GM10248 (cell line): Measurements from ENCODE around the gene SLC37A1.

Source experiments
- CTCF ChIA-PET: fragments of 300-600 bp; sonication (Branson Sonifier 250); formaldehyde crosslinking; extraction: SDS; loops from one replicate; lab custom pipeline; 2021; ENCODE audit warnings: antibody characterized with exemption; lab: Yijun Ruan, JAX
- POLR2A ChIA-PET: fragments of 350-650 bp; sonication (Branson Sonifier 250); formaldehyde crosslinking; extraction: SDS; loops from one replicate; lab custom pipeline; 2020; ENCODE audit warnings: antibody characterized with exemption; lab: Yijun Ruan, JAX
- DNase-seq: peaks from one replicate; pipeline ENCODE4 v3.0.0; 2012; ENCODE audit errors: extremely low spot score
- CTCF ChIP-seq: IDR thresholded peaks from 2 replicates; pipeline ENCODE4 v1.5.1; 2012; ENCODE audit warnings: mild to moderate bottlenecking, low read depth; ENCODE audit errors: extremely low read depth, missing control alignments, control extremely low read depth

SLC37A1 gene

DNA sequence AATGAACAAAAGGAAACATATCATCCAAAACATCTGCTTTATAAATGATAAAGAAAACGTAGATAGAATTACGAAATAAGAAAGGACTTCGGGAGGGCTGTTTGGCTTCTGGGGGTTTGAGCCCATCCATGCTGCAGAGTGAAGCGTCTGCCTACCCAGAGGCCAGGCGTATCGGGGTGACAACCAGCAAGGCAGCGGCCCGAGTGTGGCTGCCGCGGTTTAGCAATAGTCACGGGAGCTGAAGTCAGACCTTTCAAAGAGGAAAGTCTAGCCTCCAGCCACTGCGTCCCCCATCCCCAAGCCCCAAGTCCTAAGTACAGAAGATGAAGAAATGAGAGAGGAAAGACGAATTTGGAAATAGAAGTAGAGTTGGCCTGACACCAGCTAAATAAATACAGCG is 8.6 kb downstream of the SLC37A1 start:
- TF ChIP-seq CTCF, result no peak
- ChIA-PET CTCF (interaction anchor here (1.0 kb wide), 1 partner anchor 22 kb away, joined by 3 read pairs; no protein-coding TSS in a partner anchor), POLR2A (no interaction called here)
- DNase-seq, result no peak

DNA sequence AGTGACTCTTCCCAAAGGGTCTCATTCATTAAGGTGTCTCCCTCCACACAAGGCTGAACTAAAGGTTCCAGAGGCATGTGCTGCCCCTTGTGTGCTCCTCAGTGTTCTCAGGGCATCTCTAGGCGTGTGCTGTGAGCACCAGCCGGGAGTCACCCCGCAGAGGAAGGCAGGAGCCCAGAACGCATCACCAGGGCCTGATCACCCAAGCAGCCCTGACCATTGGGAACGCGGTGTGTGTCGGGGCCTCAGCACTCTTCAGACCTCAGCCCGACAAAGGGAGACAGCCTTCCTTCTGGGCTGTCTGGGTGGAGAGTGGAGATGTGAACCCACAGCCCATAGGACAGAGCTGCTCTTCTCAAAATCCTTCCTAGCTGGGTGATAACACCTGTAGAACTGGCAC is 9.1 kb downstream of the SLC37A1 start:
- ChIA-PET POLR2A (no interaction called here), CTCF (interaction anchor here (1.0 to 1.6 kb wide), 4 partner anchors 8 to 22 kb away, joined by 3 to 6 read pairs (median 4); no protein-coding TSS in a partner anchor)
- no peak for DNase-seq
- TF ChIP-seq CTCF, result no peak

- no peak for TF ChIP-seq CTCF
- DNase-seq, result no peak
- ChIA-PET CTCF (interaction anchor here (1.0 to 1.6 kb wide), 3 partner anchors 9 to 11 kb away, joined by 3 to 6 read pairs (median 5); no protein-coding TSS in a partner anchor), POLR2A (interaction anchor here (2.5 kb wide), 1 partner anchor 8 kb away, joined by 6 read pairs; no protein-coding TSS in a partner anchor)
Measured at GRCh38 chr21:42523211-42523610, 9.6 kb downstream of the SLC37A1 start.

- CTCF ChIA-PET, result interaction anchor here (1.0 to 1.6 kb wide), 4 partner anchors 9 to 12 kb away, joined by 3 to 6 read pairs (median 4); no protein-coding TSS in a partner anchor
- TF ChIP-seq CTCF, result no peak
- DNase-seq, result no peak
- POLR2A ChIA-PET, result interaction anchor here (2.5 kb wide), 1 partner anchor 9 kb away, joined by 6 read pairs; no protein-coding TSS in a partner anchor
Measured at GRCh38 chr21:42523941-42524340, 10.3 kb downstream of the SLC37A1 start.

- ChIA-PET POLR2A (interaction anchor here (2.5 kb wide), 1 partner anchor 10 kb away, joined by 6 read pairs; no protein-coding TSS in a partner anchor), CTCF (interaction anchor here (1.3 to 4.1 kb wide), 4 partner anchors 8 to 13 kb away, joined by 3 to 19 read pairs (median 6); no protein-coding TSS in a partner anchor)
- peak; percentile 80 for DNase-seq
- TF ChIP-seq CTCF, result no peak
Measured at GRCh38 chr21:42524341-42525028, 10.8 kb downstream of the SLC37A1 start.

GRCh38 chr21:42525029-42525581 is 11.5 kb downstream of the SLC37A1 start:
- no peak for TF ChIP-seq CTCF
- ChIA-PET CTCF (interaction anchor here (1.2 to 4.1 kb wide), 4 partner anchors 11 to 24 kb away, joined by 3 to 19 read pairs (median 4); no protein-coding TSS in a partner anchor), POLR2A (interaction anchor here (2.5 kb wide), 1 partner anchor 10 kb away, joined by 6 read pairs; no protein-coding TSS in a partner anchor)
- no peak for DNase-seq
